Stimulated activated CD4-positive, alpha-beta T cell treated with anti-CD3 and anti-CD28 coated beads, Interleukin-12 subunit alpha, Interleukin-12 subunit beta, amount 100 ng/mL, for 48 hours (primary cell): ENCODE data around the gene SMIM31.

Experiments
- DNase-seq, 3 donors: peaks; one replicate each; pipeline ENCODE4 v3.0.0-alpha.2; 2020; ENCODE audit warnings: low read depth in 2 of 3, low spot score in 1 of 3

SMIM31 gene

GRCh38 chr4:164783976-164784375, 30.0 kb downstream of the SMIM31 start:
- no peak for DNase-seq

GRCh38 chr4:164789047-164789446, 35.1 kb downstream of the SMIM31 start:
- no peak for DNase-seq

- no peak for DNase-seq
These were observed 36.3 kb downstream of the SMIM31 start for GRCh38 chr4:164790249-164790648.

GRCh38 chr4:164799410-164799809, 45.5 kb downstream of the SMIM31 start:
- no peak for DNase-seq

- DNase-seq: no peak
These were observed 46.9 kb downstream of the SMIM31 start for GRCh38 chr4:164800786-164801185.

- no peak for DNase-seq
These were observed 48.5 kb downstream of the SMIM31 start for GRCh38 chr4:164802301-164802901.

- DNase-seq: no peak
These were observed 49.8 kb downstream of the SMIM31 start for GRCh38 chr4:164803702-164804101.

- no peak for DNase-seq
These were observed 53.7 kb downstream of the SMIM31 start for GRCh38 chr4:164807611-164808010.

- no peak for DNase-seq
These were observed 59.6 kb downstream of the SMIM31 start for GRCh38 chr4:164813554-164813953.

- DNase-seq: no peak
These were observed 61.8 kb downstream of the SMIM31 start for GRCh38 chr4:164815711-164816110.

- no peak for DNase-seq
These were observed 65.4 kb downstream of the SMIM31 start for GRCh38 chr4:164819366-164819765.

- no peak for DNase-seq
These were observed 67.8 kb downstream of the SMIM31 start for GRCh38 chr4:164821711-164822110.

GRCh38 chr4:164824581-164824980, 70.7 kb downstream of the SMIM31 start:
- DNase-seq: no peak

- DNase-seq: no peak
These were observed 75.0 kb downstream of the SMIM31 start for GRCh38 chr4:164828955-164829354.

GRCh38 chr4:164846566-164846965, 92.6 kb downstream of the SMIM31 start:
- no peak for DNase-seq

- DNase-seq: no peak
These were observed 93.1 kb downstream of the SMIM31 start for GRCh38 chr4:164847016-164847415.

- no peak for DNase-seq
These were observed 94.2 kb downstream of the SMIM31 start for GRCh38 chr4:164847967-164848649.
